GM19328 (cell line): Measurements from ENCODE around the gene ERGIC3.

Source experiments
- ATAC-seq: cut with Tn5 transposase; IDR thresholded peaks from one replicate; pipeline ENCODE4 v1.9.1; 2021; ENCODE audit warnings: mild to moderate bottlenecking, moderate library complexity; ENCODE audit not compliant: unreplicated experiment

ERGIC3 gene

DNA sequence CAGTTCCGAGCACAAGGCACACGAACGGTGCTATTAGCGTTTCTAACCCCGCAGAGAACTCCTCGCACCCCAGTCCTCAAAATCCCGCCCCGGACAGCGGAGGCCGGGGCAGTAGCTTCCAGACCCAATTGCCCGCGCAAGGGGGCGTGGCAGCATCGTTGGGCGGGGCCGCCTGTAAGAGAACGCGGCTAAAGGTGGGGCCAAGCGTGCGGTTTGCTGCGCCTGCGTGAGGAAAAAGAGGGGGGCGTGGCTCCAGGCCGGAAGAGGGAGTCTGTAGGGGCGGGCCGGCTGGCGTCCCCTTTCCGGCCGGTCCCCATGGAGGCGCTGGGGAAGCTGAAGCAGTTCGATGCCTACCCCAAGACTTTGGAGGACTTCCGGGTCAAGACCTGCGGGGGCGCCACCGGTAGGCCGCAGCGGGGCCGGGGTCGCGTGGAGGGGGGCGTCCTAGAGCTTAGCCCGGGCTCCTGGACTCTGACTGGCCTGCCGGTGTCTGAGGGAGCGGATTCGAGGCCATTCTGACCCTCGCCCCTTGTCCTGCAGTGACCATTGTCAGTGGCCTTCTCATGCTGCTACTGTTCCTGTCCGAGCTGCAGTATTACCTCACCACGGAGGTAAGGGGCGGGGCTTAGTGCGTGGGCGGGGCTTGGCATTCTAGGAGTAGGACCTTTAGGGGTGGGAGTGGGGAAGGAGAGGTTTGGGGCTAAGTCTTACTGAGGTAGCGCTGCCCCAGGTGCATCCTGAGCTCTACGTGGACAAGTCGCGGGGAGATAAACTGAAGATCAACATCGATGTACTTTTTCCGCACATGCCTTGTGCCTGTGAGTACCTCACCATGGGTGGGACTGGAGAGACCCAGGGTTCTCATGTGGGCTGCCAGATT lies at the start of gene ERGIC3:
ERGIC3 (plus strand) TSS at position 296 of the 880 bp plus-strand sequence; CDS start at position 316, 20 bp downstream.
- ATAC-seq, result peak; percentile 84

DNA sequence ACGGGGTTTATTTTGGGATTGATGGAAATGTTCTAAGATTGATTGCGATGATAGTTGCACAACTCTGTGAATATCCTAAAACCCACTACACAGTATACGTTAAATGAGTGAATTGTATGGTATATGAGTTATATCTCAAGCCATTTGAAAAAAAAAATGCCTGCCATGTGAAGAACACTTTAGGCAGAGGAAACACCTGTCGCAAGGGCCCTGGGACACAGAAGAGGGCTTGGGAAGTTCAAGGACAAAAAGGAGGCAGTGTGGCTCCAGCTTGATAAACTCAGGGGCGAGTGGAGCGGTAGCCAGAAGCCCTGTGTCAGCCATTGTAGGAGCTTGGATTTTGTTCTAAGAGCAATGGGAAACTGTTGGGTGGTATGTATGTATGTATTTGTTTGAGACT lies 49.5 kb upstream of the ERGIC3 start:
- ATAC-seq, result no peak

DNA sequence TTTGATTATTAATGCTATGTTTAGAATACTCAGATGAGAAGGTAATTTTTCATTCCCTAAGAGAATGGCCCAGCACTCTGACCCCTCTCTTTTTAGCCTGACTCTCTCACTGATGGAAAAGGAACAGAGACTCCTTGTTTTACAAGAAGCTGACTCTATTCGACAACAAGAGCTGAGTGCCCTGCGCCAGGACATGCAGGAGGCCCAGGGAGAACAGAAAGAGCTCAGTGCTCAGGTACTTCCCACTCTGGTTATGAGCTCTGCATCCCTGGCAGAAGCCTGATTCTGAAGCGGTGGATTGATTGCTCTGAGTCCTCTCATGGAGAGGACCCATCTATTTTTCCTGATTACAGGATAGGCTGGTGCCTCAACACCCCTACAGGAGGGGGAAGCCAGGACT lies 45.4 kb upstream of the ERGIC3 start:
- no peak for ATAC-seq

DNA sequence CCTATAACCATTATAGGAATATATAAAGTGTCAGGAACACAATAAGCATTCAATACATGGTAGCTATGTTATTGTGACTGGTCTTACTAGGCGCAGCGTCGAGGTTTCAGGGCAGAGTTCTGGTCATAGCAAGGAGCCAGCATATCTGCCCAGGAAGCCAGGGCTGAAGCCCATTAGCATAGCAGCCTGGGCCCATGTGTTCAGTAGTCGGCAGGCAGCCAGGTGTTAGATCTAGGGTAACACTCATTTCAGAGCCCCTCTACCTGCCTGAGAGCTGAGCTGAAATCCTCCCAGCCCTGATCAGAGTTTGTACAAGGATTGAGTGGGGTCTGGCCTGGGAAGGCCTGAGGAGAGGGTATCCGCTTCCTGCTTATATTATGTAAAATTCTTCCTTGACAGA lies 44.6 kb upstream of the ERGIC3 start:
- no peak for ATAC-seq

DNA sequence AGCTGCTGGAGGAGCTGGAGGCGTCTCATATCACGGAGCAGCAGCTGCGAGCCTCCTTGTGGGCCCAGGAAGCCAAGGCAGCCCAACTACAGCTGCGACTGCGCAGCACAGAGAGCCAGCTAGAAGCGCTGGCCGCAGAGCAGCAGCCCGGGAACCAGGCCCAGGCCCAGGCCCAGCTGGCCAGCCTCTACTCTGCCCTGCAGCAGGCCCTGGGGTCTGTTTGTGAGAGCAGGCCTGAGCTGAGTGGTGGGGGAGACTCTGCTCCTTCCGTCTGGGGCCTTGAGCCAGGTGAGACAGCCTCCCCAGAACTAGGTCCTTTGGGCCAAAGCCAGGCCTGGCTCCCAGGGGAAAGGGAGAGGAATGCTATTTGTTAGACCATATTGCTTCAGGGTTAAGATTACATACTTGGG lies 44.1 kb upstream of the ERGIC3 start:
- ATAC-seq, result no peak

DNA sequence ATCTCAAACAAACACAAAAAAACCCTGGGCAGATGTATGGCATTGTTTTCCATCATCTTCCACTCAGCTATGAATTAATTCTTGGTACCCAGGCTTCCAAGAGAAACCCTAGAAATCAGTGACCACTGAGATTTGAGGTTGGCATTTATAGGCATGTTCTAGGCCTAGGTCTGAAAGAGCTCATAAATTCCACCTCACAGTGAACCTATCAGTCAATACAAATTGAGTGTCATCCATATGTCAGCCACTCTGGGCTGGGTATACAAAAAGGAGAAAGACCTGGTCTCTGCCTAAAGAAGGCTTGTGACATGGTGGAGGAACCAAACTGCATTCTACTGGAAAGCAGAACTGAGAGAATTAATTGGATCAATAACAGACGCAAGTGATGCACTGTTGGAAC lies 42.6 kb upstream of the ERGIC3 start:
- no peak for ATAC-seq

DNA sequence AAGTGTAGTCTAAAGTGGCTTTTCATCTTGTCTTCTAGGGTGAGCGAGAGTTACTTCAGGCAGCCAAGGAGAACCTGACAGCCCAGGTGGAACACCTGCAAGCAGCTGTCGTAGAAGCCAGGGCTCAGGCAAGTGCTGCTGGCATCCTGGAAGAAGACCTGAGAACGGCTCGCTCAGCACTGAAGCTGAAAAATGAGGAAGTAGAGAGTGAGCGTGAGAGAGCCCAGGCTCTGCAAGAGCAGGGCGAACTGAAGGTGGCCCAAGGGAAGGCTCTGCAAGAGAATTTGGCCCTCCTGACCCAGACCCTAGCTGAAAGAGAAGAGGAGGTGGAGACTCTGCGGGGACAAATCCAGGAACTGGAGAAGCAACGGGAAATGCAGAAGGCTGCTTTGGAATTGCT lies 39.5 kb upstream of the ERGIC3 start:
- ATAC-seq, result peak; percentile 60

DNA sequence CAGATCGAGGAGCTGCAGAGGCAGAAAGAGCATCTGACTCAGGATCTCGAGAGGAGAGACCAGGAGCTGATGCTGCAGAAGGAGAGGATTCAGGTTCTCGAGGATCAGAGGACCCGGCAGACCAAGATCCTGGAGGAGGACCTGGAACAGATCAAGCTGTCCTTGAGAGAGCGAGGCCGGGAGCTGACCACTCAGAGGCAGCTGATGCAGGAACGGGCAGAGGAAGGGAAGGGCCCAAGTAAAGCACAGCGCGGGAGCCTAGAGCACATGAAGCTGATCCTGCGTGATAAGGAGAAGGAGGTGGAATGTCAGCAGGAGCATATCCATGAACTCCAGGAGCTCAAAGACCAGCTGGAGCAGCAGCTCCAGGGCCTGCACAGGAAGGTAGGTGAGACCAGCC lies 38.6 kb upstream of the ERGIC3 start:
- ATAC-seq, result no peak

DNA sequence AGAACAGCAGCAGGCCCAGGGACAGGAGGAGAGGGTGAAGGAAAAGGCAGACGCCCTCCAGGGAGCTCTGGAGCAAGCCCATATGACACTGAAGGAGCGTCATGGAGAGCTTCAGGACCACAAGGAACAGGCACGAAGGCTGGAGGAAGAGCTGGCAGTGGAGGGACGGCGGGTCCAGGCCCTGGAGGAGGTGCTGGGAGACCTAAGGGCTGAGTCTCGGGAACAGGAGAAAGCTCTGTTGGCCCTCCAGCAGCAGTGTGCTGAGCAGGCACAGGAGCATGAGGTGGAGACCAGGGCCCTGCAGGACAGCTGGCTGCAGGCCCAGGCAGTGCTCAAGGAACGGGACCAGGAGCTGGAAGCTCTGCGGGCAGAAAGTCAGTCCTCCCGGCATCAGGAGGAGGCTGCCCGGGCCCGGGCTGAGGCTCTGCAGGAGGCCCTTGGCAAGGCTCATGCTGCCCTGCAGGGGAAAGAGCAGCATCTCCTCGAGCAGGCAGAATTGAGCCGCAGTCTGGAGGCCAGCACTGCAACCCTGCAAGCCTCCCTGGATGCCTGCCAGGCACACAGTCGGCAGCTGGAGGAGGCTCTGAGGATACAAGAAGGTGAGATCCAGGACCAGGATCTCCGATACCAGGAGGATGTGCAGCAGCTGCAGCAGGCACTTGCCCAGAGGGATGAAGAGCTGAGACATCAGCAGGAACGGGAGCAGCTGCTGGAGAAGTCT lies 37.9 kb upstream of the ERGIC3 start:
- no peak for ATAC-seq

DNA sequence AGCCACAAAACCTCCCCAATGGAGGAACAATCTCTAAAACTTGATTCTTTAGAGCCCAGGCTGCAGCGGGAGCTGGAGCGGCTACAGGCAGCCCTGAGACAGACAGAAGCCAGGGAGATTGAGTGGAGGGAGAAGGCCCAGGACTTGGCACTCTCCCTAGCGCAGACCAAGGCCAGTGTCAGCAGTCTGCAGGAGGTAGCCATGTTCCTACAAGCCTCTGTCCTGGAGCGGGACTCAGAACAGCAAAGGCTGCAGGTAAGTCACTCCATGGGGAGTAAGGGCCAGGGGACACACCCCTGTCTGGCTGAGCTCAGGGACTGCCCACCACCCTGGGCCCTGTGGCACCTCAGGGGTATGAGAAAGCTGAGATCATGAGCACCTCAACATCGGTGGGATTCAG lies 37.1 kb upstream of the ERGIC3 start:
- no peak for ATAC-seq

DNA sequence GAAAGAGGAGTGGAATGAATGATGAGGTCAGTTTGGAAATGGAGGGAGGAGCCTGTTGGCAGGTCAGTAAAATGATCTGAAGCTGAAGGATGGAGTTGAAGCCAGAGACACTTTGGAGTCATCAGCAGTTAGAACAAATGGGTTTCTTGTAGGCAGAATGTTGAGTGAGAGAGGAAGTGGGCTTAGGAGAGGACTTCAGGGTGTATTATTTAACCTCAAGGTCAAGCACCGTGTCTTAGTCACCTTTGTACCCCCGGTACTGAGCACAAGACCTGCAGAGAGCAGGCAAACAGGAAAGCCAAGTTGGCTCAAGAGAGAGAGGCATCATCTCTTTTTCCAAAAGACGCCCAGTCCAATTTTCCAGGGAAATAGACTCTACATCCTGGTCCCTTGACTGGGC lies 35.7 kb upstream of the ERGIC3 start:
- ATAC-seq, result no peak

DNA sequence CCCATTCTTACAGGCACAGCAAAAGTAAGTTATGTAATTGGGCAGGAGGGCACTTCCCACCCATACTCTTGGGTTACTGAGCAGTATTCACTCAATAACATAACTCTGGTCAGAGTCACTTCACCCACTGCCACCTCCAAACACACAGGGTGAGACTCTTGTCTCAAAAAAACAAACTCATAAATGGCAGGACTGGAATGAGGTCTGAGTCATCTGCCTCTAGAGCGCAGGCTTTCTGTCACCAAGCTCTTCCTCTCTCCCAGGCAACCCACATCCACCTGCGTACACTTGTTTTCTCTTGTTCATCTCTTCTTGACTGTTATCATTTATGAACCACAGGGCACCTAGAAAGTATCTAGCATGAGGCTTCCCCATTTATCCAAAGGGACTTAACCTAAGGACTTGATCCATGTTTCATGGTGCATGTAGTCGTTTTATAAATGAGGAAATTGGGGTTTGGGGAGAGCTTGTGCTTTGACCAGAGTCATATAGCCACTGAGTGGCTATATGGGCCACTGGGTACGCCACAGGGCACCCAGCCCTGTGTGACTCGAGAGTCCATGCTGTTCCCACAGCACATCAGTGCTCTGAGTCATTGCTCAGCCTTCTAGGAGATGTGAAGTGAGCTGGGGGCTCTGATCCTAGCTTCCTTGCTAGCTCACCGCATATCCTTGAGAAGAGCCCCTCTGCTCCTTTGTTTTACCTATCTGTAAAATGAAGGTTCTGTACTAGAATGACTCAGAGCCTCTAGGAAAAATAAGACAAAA lies 34.8 kb upstream of the ERGIC3 start:
- no peak for ATAC-seq

DNA sequence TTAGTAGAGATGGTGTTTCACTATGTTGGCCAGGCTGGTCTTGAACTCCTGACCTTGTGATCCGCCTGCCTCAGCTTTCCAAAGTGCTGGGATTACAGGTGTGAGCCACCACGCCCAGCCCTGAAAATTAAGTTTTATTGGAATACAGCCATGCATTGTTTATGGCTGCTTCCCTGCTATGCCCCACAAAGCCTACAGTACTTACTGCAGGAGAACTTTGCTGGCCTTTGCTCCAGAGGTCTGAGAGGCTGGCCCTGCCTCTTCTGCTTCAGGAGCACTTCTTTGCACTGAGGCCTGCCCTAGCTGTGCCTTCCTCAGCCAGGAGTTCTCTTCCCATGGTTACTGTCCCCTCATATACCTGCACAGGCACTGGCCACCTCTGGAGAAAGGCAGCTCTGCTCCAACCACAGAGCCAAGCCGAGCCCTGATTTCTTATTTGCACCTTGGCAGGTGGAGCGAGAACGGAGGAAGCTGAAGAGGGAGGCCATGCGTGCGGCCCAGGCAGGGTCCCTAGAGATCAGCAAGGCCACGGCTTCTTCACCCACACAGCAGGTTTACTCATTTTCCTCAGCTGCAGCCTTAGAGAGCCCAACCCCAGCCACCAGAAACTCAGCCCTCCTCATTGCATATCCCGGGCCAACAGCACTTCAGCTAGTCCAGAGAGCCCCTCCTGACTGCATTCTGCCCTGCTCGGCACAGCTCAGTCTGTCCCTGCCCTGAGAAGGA lies 33.2 kb upstream of the ERGIC3 start:
- ATAC-seq, result no peak

DNA sequence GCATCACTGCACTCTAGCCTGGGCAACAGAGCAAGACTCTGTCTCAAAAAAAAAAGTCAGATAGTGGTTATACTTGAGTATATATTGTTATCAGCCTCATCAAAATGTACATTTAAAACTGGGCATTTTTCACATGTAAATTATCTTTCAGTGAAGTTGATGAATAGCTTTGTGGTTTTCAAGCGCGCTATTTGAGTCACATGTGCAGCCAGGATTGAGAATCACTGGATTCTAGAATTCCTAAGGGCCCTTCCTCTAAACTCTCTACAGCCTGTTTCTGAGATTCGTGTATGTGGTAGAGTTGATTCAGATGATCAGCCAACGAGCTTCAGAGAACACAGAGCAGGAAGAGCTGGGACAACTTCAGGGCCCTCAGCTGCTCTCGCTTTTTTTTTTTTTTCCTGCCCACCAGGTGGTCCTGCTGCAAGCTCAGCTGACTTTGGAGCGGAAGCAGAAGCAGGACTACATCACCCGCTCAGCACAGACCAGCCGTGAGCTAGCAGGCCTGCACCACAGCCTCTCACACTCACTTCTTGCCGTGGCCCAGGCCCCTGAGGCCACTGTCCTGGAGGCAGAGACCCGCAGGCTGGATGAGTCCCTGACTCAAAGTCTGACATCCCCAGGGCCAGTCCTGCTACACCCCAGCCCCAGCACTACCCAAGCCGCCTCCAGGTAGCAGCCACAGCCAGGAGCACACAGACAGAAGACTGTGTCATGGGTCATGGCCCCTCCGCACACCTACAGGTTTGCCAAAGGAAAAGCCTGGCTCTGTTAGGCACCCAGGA lies 30.7 kb upstream of the ERGIC3 start:
- ATAC-seq, result no peak

DNA sequence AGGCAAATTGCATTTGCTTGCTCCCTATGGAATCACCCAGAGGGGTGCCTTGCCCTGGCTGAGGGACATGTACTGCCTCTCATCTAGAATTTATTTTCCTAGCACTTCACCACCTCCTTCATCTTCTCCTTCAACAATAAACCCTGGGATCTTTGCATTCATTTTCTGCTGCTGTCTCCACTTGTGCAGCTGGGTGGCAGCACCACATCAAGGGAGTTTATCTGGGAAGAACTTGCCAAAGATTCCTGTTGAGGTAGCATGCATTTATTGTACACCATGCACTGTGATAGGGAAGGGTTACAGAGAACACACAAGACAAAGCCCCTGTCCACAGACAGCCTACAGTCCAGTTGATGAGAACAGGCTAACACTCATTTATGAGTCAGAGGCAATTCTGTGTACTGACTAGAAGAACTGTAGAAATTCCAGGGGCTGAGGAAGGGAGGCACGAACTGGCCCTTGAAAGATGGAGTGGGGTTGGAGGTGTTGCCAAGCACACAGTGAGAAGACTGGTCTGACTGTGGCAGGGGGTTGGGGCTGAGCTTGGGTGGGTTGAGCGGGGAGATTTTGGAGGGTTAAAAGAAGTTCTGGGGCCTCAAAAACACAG lies 30.0 kb upstream of the ERGIC3 start:
- no peak for ATAC-seq

DNA sequence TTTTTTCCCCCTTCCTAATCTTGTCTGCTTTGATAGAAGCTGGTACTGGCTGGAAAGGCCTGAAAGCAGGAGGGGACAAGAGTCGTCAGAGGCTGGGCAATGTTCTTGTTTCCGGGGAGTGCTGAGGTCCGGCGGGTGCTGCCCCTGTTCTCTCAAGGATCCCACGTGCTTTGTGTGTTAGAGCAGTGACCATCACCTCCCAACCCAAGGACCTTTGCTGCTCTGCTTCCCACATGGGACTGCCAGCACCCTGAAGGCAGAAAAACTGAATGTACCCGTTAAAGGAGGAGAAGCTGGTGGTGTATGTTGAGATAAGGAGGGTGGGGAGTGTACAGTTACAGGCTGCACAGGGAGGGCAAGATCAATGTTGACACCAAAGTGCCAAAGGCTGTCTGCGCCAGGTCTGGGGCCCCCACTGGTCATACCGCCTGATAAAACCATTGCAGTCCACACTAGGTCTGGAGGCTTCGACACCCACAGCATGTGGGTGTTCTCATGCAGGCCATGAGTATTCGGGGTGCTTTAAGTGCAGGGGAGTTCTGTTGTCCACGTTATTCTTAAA lies 27.4 kb upstream of the ERGIC3 start:
- no peak for ATAC-seq

DNA sequence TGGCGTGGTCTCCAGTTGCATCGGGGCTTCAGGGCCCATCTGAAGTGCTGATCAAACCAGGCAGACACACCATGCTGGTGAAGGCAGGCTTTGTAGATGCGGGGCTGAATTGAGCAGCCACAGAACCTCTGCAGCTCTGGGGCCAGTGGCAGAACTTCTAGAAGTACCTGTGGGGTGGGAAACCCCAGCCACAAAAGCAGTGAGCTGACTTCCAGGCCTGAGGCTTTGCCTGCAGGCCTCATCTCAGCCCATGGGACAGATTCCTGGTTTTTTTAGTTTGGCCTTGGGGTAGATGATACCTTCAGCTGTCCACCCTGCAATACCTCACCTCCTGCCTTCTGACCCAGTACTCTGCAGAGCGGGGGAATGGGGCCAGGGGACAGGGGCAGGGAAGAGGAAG lies 26.5 kb upstream of the ERGIC3 start:
- no peak for ATAC-seq

DNA sequence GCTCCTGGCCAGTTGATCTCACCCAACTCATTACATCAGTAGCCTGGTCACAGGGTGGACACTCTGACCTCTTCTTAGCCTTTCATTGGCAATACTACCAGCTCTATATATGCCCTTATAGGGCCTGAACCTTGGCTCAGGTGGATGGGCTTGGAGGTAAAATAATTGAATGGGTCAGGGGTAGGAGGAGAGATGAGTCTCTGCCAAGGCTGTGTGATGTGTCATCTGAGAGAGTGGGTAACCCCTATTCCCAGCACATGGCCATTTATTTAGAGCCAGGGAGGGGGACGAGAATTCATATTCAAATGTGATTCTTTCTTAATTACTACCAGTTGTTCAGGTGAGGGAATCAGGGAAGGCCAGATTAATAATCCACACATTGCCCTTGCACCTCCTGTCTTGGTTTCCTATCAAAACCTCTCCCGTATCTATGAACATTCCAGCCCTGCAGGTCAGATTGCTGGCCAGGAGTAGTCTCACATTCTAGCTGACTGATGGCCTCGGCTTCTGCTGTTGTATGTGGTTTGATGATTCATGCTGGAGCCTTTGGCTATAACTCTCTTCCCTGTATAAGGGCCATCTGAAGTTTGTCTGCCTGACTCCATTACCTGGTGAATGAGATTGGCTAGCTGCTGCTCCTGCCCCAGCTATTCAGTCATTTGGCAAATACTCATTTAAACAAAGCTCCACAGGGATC lies 25.8 kb upstream of the ERGIC3 start:
- ATAC-seq, result no peak

DNA sequence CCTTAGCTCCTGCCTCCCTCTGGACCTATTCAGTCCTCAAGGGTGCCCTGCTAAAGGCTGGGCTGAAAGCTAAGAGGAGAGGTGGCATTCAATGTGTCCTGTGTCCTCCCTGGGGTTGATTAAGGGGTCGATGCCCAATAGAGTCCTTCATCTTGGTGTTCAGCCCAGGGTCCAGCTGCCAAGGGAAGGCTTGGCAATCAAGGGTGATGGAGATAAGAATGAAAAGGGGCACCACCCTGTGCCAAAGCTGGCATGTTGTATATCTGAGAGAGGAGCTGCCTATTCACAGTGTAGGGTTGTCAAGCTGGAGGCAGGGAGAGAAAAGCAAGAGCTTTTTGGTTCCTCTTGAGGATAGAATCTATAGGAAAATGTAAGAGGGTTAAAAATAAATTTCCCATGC lies 24.8 kb upstream of the ERGIC3 start:
- no peak for ATAC-seq
